ENCODE results near the gene CLPSL1. TPM values are rescaled to one million over a fixed set of nuclear protein-coding genes. Genes with fewer than 3 reads are reported as not detected.
"Not testable (repeated sequence)": the region's sequence is repeated elsewhere in the genome, so short reads cannot be mapped to it uniquely, and the experiment has no call there.

CLPSL1 gene
- total RNA-seq, result not detected in 2 replicates

GRCh38 chr6:35780719-35781118 lies at the start of gene CLPSL1:
CLPSL1 (plus strand) TSS chr6:35781019; CDS start chr6:35781111, 92 bp downstream.
- H3K36me3 Mint-ChIP-seq (ENCODE audit: low read depth), result no peaks in the 10 kb centered on the region
- intact Hi-C loops (cut with micrococcal nuclease), result no loop called here
- peaks cover 3% of the 10 kb centered on the region for H3K4me1 Mint-ChIP-seq (ENCODE audit: low read depth)
- H3K9me3 Mint-ChIP-seq, result no peaks in the 10 kb centered on the region
- H3K27me3 Mint-ChIP-seq (ENCODE audit: low read depth), result peaks cover 25% of the 10 kb centered on the region
- no peak within 1 kb of the TSS for H3K4me3 Mint-ChIP-seq (ENCODE audit: low read depth)
- no peak for DNase-seq (ENCODE audit: low spot score)
- no peak within 1 kb of the TSS for H3K27ac Mint-ChIP-seq

- intact Hi-C loops (cut with micrococcal nuclease), result loop anchor here (5.0 kb wide), 1 partner anchor 429 kb away; no protein-coding TSS in a partner anchor
- peak overlapping the region; percentile 86 for H3K27ac Mint-ChIP-seq
- H3K4me1 Mint-ChIP-seq (ENCODE audit: low read depth), result peaks cover 61% of the 10 kb centered on the region
- H3K27me3 Mint-ChIP-seq (ENCODE audit: low read depth), result no peaks in the 10 kb centered on the region
- H3K4me3 Mint-ChIP-seq (ENCODE audit: low read depth), result peak overlapping the region; percentile 82
- DNase-seq (ENCODE audit: low spot score), result peak; percentile 91
- no peaks in the 10 kb centered on the region for H3K9me3 Mint-ChIP-seq
- H3K36me3 Mint-ChIP-seq (ENCODE audit: low read depth), result no peaks in the 10 kb centered on the region
Measured at GRCh38 chr6:35731414-35731735, 49.4 kb upstream of the CLPSL1 start.

DNA sequence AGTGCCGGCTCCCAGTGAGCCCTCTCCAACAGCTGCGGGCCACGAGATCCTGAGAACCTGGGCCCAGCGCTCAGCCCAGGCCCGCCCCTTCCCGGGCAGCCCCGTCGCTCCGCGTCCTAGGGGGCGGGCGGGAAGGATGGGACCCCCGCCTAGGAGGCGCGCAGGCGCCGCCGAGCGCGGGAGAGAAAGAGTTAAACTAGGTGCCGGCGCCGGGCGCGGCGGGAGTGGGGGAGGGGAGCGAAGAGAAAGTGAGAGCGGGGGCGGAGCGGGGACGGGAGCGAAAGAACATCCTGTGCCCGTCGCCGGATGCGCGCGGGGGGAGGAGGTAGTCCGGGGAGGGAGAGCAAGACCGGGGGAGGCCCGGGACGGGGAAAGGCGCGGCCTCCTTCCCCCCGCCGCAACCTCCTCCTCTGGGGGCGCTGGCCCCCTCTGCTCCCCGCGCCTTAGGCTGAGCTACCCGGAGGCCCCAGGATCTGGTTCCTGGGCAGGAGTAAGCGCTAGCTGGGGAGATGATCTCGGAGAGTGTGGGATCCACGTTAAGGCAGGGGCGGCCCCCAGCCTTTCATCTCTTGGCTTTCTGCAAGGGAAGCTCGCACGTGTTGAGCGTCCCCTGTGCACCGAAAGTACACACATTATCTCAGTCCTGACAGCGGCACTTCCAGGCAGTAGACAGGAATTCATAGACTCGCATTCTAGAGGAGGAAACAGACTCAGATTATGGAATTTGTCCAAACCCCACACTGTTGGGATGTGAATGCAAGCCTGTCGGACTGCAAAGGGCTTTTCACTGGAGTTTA lies 48.9 kb upstream of the CLPSL1 start:
- Mint-ChIP-seq H3K27me3 (ENCODE audit: low read depth) (no peaks in the 10 kb centered on the region), H3K27ac (peak overlapping the region; percentile 86), H3K4me1 (ENCODE audit: low read depth) (peaks cover 55% of the 10 kb centered on the region), H3K9me3 (no peaks in the 10 kb centered on the region), H3K4me3 (ENCODE audit: low read depth) (peak overlapping the region; percentile 82), H3K36me3 (ENCODE audit: low read depth) (no peaks in the 10 kb centered on the region)
- peak; percentile 94 for DNase-seq (ENCODE audit: low spot score)
- intact Hi-C loops (cut with micrococcal nuclease), result loop anchor here (1.0 to 5.0 kb wide), 3 partner anchors 13 to 430 kb away; no protein-coding TSS in a partner anchor

GRCh38 chr6:35733633-35734032 lies 47.2 kb upstream of the CLPSL1 start:
- H3K36me3 Mint-ChIP-seq (ENCODE audit: low read depth), result no peaks in the 10 kb centered on the region
- H3K9me3 Mint-ChIP-seq, result no peaks in the 10 kb centered on the region
- no peak for DNase-seq (ENCODE audit: low spot score)
- peaks cover 51% of the 10 kb centered on the region for H3K4me1 Mint-ChIP-seq (ENCODE audit: low read depth)
- intact Hi-C loops (cut with micrococcal nuclease), result loop anchor here (2.0 to 5.0 kb wide), 2 partner anchors 69 to 431 kb away; no protein-coding TSS in a partner anchor
- H3K27me3 Mint-ChIP-seq (ENCODE audit: low read depth), result no peaks in the 10 kb centered on the region
- H3K27ac Mint-ChIP-seq, result no peak overlapping the region
- H3K4me3 Mint-ChIP-seq (ENCODE audit: low read depth), result no peak overlapping the region

DNA sequence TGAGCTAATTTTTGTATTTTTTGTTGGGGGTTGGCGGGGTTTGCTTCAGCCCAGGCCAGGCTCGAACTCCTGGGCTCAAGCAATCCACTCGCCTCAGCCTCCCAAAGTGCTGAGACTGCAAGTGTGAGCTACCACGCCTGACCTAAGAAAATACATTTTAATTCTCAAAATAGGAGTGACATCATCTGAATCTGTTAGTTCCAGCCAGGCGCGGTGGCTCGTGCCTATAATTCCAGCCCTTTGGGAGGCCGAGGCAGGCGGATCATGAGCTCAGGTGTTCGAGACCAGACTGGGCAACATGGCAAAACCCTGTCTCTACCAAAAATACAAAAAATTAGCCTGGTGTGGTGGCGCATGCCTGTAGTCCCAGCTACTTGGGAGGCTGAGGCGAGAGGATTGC lies 46.5 kb upstream of the CLPSL1 start:
- H3K27ac Mint-ChIP-seq; H3K9me3 Mint-ChIP-seq; H3K4me3 Mint-ChIP-seq (ENCODE audit: low read depth); H3K36me3 Mint-ChIP-seq (ENCODE audit: low read depth); DNase-seq (ENCODE audit: low spot score); H3K27me3 Mint-ChIP-seq (ENCODE audit: low read depth): not testable (repeated sequence)
- peaks cover 45% of the 10 kb centered on the region for H3K4me1 Mint-ChIP-seq (ENCODE audit: low read depth)
- intact Hi-C loops (cut with micrococcal nuclease), result loop anchor here (5.0 kb wide), 1 partner anchor 432 kb away; no protein-coding TSS in a partner anchor

DNA sequence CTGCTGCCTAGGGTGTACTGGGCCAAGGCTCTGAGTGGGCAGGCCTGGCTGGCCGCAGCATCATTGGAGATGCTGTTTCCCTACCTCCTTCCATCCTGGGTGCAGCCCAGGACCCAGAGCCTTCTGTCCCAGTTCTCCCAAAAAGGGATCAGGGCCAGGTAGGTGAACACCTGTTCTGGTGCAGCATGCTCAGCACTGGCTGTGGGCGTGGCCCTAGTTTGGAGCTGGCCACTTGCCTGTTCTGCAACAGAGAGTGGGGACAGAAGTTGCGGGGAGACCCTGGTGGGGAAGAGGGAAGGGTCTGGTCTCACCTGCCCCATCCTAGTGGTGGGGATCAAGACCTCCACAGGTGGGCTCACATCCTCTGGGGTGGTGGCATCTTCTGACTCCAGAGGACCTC lies 45.4 kb upstream of the CLPSL1 start:
- intact Hi-C loops (cut with micrococcal nuclease), result loop anchor here (5.0 kb wide), 2 partner anchors 133 to 168 kb away; no protein-coding TSS in a partner anchor
- Mint-ChIP-seq H3K36me3 (ENCODE audit: low read depth) (no peaks in the 10 kb centered on the region), H3K27ac (no peak overlapping the region), H3K9me3 (no peaks in the 10 kb centered on the region), H3K4me1 (ENCODE audit: low read depth) (peaks cover 37% of the 10 kb centered on the region), H3K27me3 (ENCODE audit: low read depth) (no peaks in the 10 kb centered on the region), H3K4me3 (ENCODE audit: low read depth) (no peak overlapping the region)
- DNase-seq (ENCODE audit: low spot score), result no peak

DNA sequence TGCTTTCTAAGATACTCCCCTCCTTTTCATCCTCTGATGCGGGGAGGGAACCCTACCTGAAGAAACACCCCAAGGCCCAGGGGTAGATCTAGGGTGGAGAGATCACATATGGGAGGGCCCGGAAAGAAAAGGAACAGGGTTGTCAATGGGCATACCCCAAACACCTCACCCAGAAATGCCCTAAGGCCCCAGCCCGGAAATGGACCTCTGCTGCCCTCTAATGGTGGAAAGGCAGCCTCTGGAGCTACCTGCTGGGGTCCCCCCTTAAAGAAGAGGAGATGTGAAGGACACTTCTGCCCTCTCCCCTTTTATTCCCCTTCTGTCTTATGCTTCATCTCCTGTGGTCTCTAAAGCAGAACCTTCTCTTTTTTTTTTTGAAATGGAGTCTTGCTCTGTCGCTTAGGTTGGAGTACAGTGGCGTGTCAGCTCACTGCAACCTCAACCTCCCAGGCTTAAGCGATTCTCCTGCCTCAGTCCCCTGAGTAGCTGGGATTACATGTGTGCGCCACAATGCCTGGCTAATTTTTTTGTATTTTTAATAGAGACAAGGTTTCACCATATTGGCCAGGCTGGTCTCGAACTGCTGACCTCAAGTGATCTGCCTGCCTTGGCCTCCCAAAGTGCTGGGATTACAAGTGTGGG lies 44.4 kb upstream of the CLPSL1 start:
- H3K27ac Mint-ChIP-seq, result no peak overlapping the region

GRCh38 chr6:35736982-35737412 lies 43.8 kb upstream of the CLPSL1 start, which contains the start of gene ARMC12:
ARMC12 (plus strand) TSS chr6:35737032; CDS start chr6:35737109, 77 bp downstream.
- no peaks in the 10 kb centered on the region for H3K9me3 Mint-ChIP-seq
- intact Hi-C loops (cut with micrococcal nuclease), result loop anchor here (1.0 to 5.0 kb wide), 5 partner anchors 48 to 215 kb away; partner anchors contain the start of gene FKBP5
- H3K27ac Mint-ChIP-seq, result peak within 1 kb of the TSS; percentile 44
- no peak for DNase-seq (ENCODE audit: low spot score)
- no peaks in the 10 kb centered on the region for H3K36me3 Mint-ChIP-seq (ENCODE audit: low read depth)
- no peak within 1 kb of the TSS for H3K4me3 Mint-ChIP-seq (ENCODE audit: low read depth)
- peaks cover 31% of the 10 kb centered on the region for H3K4me1 Mint-ChIP-seq (ENCODE audit: low read depth)
- H3K27me3 Mint-ChIP-seq (ENCODE audit: low read depth), result no peaks in the 10 kb centered on the region

More for the DNA sequence above, 44.4 kb upstream of the CLPSL1 start:
- no peaks in the 10 kb centered on the region for H3K9me3 Mint-ChIP-seq
- H3K4me3 Mint-ChIP-seq (ENCODE audit: low read depth), result no peak overlapping the region
- intact Hi-C loops (cut with micrococcal nuclease), result loop anchor here (2.0 to 5.0 kb wide), 3 partner anchors 48 to 169 kb away; partner anchors contain the start of gene FKBP5
- no peaks in the 10 kb centered on the region for H3K27me3 Mint-ChIP-seq (ENCODE audit: low read depth)
- H3K4me1 Mint-ChIP-seq (ENCODE audit: low read depth), result peaks cover 31% of the 10 kb centered on the region
- no peaks in the 10 kb centered on the region for H3K36me3 Mint-ChIP-seq (ENCODE audit: low read depth)
- DNase-seq (ENCODE audit: low spot score), result peak; percentile 74

DNA sequence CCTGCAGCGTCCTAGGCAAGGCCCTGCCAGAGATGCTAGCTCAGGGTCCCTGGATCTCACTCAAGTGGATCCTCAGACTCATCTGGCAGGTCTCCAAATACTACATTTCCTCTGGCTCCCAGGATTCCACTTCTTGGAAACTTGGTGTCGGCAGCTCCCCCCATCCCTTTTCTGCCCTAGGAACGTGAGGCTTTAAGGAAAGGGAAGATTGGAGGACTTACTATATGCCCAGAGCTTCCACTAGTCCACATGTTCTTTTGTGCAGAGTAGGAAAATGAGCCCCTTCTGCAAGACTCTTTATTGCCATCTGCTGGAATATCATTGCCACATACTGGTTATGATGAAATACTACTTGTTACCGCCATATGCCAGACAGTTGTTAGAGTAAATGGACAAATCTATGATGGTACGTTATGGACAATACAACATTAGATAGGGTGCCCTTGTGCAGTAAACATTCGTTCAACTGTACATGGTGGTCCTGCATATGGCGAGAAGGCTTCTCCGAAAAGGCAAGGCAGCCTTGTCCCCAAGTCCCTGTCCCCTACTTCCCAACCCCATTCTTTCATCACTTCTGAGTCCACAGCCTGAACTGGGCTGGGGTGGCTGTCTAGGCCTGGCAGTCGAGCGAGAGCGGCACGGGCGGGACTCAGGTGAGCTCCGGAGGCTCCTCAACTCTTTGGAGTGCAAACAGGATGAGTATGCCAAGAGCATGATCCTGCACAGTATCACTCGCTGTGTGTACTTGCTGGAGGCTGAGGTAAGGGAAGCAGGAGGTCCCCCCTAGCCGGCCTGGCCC lies 43.2 kb upstream of the CLPSL1 start:
- H3K4me3 Mint-ChIP-seq (ENCODE audit: low read depth), result no peak overlapping the region

GRCh38 chr6:35739645-35740524 lies 40.9 kb upstream of the CLPSL1 start:
- no peaks in the 10 kb centered on the region for H3K27me3 Mint-ChIP-seq (ENCODE audit: low read depth)
- H3K36me3 Mint-ChIP-seq (ENCODE audit: low read depth), result no peaks in the 10 kb centered on the region
- intact Hi-C loops (cut with micrococcal nuclease), result loop anchor here (5.0 kb wide), 2 partner anchors 138 to 173 kb away; no protein-coding TSS in a partner anchor
- no peak for DNase-seq (ENCODE audit: low spot score)
- H3K9me3 Mint-ChIP-seq, result no peaks in the 10 kb centered on the region
- no peak overlapping the region for H3K27ac Mint-ChIP-seq
- H3K4me1 Mint-ChIP-seq (ENCODE audit: low read depth), result peaks cover 16% of the 10 kb centered on the region
- no peak overlapping the region for H3K4me3 Mint-ChIP-seq (ENCODE audit: low read depth)

More for the DNA sequence above, 43.2 kb upstream of the CLPSL1 start:
- H3K27ac Mint-ChIP-seq, result peak overlapping the region; percentile 44
- no peaks in the 10 kb centered on the region for H3K27me3 Mint-ChIP-seq (ENCODE audit: low read depth)
- no peaks in the 10 kb centered on the region for H3K36me3 Mint-ChIP-seq (ENCODE audit: low read depth)
- H3K9me3 Mint-ChIP-seq, result no peaks in the 10 kb centered on the region
- H3K4me1 Mint-ChIP-seq (ENCODE audit: low read depth), result peaks cover 26% of the 10 kb centered on the region
- DNase-seq (ENCODE audit: low spot score), result no peak
- intact Hi-C loops (cut with micrococcal nuclease), result loop anchor here (1.0 to 5.0 kb wide), 5 partner anchors 49 to 215 kb away; partner anchors contain the start of gene FKBP5

DNA sequence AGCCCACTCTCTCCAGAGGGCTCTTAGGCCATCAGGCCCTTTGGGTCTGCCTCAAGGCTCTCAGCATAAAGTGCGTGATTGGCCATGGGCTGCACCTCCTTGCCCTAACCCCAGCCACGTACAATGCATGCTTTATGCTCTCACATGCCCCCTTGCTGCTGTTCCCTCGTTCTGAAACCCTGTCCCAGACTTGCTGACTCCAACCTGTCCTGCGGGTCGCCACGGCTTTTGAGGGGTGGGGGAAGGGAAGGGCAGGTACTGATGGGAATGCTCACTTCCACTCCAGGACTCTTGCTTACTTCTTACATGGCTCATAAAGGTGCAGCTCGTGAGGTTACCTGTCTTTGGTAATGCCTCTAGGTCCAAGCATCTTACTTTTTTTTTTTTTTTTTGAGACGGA lies 38.0 kb upstream of the CLPSL1 start:
- intact Hi-C loops (cut with micrococcal nuclease), result no loop called here
- H3K27ac Mint-ChIP-seq, result no peak overlapping the region
- H3K36me3 Mint-ChIP-seq (ENCODE audit: low read depth), result no peaks in the 10 kb centered on the region
- no peaks in the 10 kb centered on the region for H3K4me1 Mint-ChIP-seq (ENCODE audit: low read depth)
- DNase-seq (ENCODE audit: low spot score), result no peak
- no peak overlapping the region for H3K4me3 Mint-ChIP-seq (ENCODE audit: low read depth)
- peaks cover 13% of the 10 kb centered on the region for H3K9me3 Mint-ChIP-seq
- no peaks in the 10 kb centered on the region for H3K27me3 Mint-ChIP-seq (ENCODE audit: low read depth)
